Lower leg skin (tissue), 4 donors: ENCODE measurements around the gene CDK16. TPM values are rescaled to one million over a fixed set of nuclear protein-coding genes. Genes with fewer than 3 reads are reported as not detected.

ENCODE experiments used
- DNase-seq, 2 donors: peaks; one replicate each; pipeline ENCODE4 v3.0.0-alpha.2; 2019; ENCODE audit warnings: low spot score in 2 of 2
- H3K4me3 ChIP-seq: fragments of 200-600 bp; sonication (generic); 2 replicates; pipeline ENCODE4 v1.5.1; 2017; ENCODE audit warnings: mild to moderate bottlenecking, low read depth; ENCODE audit not compliant: poor library complexity, severe bottlenecking
- POLR2A ChIP-seq, 2 donors: fragments of 450-650 bp; IDR thresholded peaks; one replicate each; pipeline ENCODE4 v1.6.1; 2016 to 2017; ENCODE audit warnings: antibody characterized with exemption in 2 of 2, mild to moderate bottlenecking in 1 of 2, moderate library complexity in 1 of 2
- WGBS, 2 donors: methylation state at CpG; one replicate each; pipeline ENCODE4 v1.1.5; 2018; 5-methylcytosine and 5-hydroxymethylcytosine counted together
- intact Hi-C: fragments of 100-400 bp; cut with DNase I; formaldehyde crosslinking; loops from one replicate; pipeline ENCODE4 v1.15.0; 2023; ENCODE audit warnings: low total_unique reads
- total RNA-seq, 4 donors: library from RNA; depleted of rRNA; stranded (reverse); fragments of >200 nt; gene quantifications; one replicate each; pipeline ENCODE4 v1.1.0, GENCODE V29; 2016
- TF ChIP-seq, protein P1 (sequence below), 3 donors: fragments of 450-650 bp; IDR thresholded peaks; one replicate each; pipeline ENCODE4 v1.5.1; 2016; ENCODE audit warnings: antibody characterized with exemption in 3 of 3, mild to moderate bottlenecking in 3 of 3, moderate library complexity in 2 of 3

CDK16 gene
- total RNA-seq, 4 donors from 2014 or later, result 57.7 to 98.0 (median 73.5) TPM

DNA sequence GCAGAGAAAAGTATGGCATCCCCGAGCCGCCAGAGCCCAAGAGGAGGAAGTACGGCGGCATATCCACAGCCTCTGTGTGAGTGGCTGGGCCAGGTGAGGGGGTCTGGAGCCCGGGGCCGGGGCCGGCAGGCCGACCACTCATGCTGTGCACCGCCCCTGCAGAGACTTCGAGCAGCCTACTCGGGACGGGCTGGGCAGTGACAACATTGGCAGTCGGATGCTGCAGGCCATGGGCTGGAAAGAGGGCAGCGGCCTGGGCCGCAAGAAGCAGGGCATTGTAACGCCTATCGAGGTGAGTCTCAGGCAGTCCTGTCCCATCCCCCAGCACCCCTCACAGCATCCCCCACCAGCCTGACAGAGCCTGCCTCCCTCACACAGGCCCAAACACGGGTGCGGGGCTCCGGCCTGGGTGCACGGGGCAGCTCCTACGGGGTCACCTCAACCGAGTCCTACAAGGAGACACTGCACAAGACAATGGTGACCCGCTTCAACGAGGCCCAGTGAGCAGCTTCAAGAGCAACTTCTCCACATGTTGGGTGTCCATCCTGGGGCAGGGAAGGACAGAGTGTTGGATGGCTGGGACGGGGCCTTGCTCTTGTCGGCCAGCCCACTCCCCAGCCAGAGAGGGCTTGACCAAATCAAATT is 32.3 kb upstream of the CDK16 start:
- no peak for TF ChIP-seq POLR2A (IDR thresholded peaks at IDR 0.05)
- TF ChIP-seq, protein P1, sequence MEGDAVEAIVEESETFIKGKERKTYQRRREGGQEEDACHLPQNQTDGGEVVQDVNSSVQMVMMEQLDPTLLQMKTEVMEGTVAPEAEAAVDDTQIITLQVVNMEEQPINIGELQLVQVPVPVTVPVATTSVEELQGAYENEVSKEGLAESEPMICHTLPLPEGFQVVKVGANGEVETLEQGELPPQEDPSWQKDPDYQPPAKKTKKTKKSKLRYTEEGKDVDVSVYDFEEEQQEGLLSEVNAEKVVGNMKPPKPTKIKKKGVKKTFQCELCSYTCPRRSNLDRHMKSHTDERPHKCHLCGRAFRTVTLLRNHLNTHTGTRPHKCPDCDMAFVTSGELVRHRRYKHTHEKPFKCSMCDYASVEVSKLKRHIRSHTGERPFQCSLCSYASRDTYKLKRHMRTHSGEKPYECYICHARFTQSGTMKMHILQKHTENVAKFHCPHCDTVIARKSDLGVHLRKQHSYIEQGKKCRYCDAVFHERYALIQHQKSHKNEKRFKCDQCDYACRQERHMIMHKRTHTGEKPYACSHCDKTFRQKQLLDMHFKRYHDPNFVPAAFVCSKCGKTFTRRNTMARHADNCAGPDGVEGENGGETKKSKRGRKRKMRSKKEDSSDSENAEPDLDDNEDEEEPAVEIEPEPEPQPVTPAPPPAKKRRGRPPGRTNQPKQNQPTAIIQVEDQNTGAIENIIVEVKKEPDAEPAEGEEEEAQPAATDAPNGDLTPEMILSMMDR (IDR thresholded peaks at IDR 0.05), result no peak
- no peak for DNase-seq
- 90 to 93% methylated on average over 8 to 25 of the region's 27 CpGs for WGBS, 2 donors
- H3K4me3 ChIP-seq, result no peak overlapping the region
- intact Hi-C loops, result no loop called here

DNA sequence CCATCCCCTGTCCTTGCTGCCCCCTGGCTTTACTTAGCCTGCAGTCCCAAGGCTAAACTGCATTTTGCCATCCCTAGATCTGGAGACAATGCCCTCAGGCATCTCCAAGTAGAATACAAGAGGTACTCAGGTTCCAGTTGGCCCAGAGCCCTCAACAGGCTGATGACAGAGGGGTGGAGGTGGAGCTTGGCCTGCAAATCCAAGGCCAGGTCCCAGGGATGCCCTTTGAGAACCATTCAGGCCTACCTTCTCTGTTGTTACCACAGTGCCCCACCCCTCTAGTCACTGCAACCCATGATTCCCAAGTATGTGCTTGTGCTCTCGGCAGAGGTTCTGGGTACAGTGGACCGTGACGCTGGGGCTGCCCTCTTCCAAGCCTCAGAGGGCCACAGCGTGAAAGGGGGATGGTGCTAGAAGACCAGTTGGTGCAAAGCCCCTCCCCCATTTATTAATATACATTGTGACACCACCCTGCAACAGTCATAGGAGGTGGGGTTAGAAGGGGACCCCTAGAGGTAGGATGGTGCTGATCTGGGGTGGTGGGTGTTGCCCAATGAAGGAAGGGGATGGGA is 31.3 kb upstream of the CDK16 start:
- no peak for DNase-seq
- 91 to 100% methylated on average over 1 to 4 of the region's 4 CpGs for WGBS, 2 donors
- no peak overlapping the region for H3K4me3 ChIP-seq
- TF ChIP-seq POLR2A (IDR thresholded peaks at IDR 0.05), result no peak
- TF ChIP-seq, protein P1 (IDR thresholded peaks at IDR 0.05), result no peak
- intact Hi-C loops, result no loop called here

DNA sequence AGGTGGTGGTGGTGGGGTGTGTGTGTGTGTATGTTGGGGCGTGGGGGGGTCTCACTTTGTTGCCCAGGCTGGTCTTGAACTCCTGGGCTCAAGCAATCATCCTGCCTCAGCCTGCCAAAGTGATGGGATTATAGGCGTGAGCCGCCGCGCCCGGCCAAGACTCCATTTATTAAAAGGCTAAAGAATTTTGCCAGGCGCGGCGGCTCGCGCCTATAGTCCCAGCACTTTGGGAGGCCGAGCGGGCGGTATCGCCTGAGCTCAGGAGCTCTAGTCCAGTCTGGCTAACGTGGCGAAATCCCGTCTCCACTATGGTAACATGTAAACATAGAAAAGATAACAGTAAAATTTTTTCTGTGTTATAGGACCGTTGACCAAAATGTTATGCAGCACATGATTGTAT is 28.6 kb upstream of the CDK16 start:
- intact Hi-C loops, result loop anchor here (10.0 kb wide), 2 partner anchors 195 to 335 kb away; no protein-coding TSS in a partner anchor
- DNase-seq, result no peak
- TF ChIP-seq, protein P1 (IDR thresholded peaks at IDR 0.05), result no peak
- no peak for TF ChIP-seq POLR2A (IDR thresholded peaks at IDR 0.05)
- no peak overlapping the region for H3K4me3 ChIP-seq
- 71 to 81% methylated on average over 18 to 19 of the region's 19 CpGs for WGBS, 2 donors

DNA sequence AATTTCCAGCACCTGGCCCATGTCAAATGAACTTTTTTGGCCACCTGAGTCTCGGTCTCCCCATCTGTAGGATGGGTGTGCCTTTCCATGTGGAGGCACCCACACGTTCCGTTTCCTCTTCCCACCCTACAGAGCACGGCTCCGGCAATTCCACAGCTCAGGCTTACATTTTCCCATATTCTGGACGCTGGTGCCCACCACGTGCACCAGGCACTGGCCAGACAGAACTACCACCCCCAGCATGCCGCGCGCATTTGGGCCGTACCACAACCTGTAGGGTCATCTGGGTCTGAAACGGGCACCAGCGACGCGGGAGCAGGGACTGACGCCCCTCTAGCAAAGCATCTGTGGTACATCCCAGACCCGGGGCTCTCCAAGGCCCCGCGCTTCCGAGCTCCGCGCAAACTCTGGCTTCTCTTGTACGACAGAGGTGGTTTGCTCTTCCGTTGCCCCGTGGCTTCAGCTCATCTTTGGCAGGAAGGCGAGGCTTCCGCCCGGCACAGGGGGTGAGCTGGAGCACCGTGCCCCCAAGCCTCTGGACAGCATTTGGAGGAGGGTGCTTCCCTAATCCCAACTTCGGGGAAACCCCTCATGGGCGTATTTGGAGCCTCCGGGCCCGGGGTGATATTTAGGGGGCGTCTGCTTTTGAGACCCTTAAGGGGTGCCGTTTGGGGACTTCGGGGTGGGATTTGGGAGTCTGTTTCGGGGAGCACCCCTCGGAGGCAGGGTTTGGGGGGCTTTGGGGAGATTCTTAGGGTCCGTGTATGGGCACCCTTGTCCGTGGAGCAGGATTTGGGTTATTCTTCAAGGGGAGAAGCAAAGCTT is 27.8 kb upstream of the CDK16 start:
- WGBS, 2 donors, result 6 to 25% methylated on average over 10 to 35 of the region's 40 CpGs
- no peak for TF ChIP-seq POLR2A (IDR thresholded peaks at IDR 0.05)
- TF ChIP-seq, protein P1 (IDR thresholded peaks at IDR 0.05), result no peak
- peak; percentile 79 to 95 for DNase-seq
- intact Hi-C loops, result loop anchor here (10.0 kb wide), 2 partner anchors 194 to 334 kb away; no protein-coding TSS in a partner anchor
- peak overlapping the region; percentile 63 for H3K4me3 ChIP-seq

DNA sequence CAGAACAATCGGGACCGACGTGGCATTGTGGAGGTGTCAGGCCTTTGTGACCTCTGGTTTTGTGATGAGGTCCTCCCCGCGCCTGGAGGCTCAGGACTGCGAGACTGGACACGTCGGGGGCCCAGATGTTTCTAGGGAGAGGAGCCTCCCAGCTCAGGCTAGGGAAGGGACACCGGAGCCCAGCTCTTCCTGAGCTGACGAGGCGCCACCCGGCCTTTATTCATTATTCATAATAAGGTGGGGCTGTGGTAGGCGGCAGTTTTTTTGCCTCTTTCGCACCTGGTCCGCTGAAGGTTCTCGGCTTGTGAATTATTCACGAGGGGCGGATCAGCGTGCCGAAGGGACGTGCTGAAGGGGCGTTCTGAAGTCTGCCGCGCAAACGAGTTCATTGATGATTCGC is 27.1 kb upstream of the CDK16 start:
- intact Hi-C loops, result loop anchor here (10.0 kb wide), 2 partner anchors 193 to 333 kb away; no protein-coding TSS in a partner anchor
- H3K4me3 ChIP-seq, result peak overlapping the region; percentile 63
- 1 to 31% methylated on average over 18 to 26 of the region's 26 CpGs for WGBS, 2 donors
- DNase-seq, result no peak
- TF ChIP-seq, protein P1 (IDR thresholded peaks at IDR 0.05), result no peak
- TF ChIP-seq POLR2A (IDR thresholded peaks at IDR 0.05), result no peak
